ENCODE measurements around the gene CREB5. TPM values are rescaled to one million over a fixed set of nuclear protein-coding genes. Genes with fewer than 3 reads are reported as not detected.

Gene CREB5
- total RNA-seq, 1 experiment from 2014 or later, result 40.5 TPM

GRCh38 chr7:28685644-28686417, 273.5 kb downstream of the CREB5 start:
- Mint-ChIP-seq H3K9me3 (ENCODE audit: unreplicated experiment) (no peaks in the 10 kb centered on the region), H3K27ac (ENCODE audit: low read depth, unreplicated experiment) (no peak overlapping the region), H3K27me3 (ENCODE audit: insufficient read depth, unreplicated experiment) (no peaks in the 10 kb centered on the region), H3K4me3 (ENCODE audit: unreplicated experiment) (no peak overlapping the region), H3K4me1 (ENCODE audit: insufficient read depth, unreplicated experiment) (peaks cover 9% of the 10 kb centered on the region), H3K36me3 (ENCODE audit: insufficient read depth, unreplicated experiment) (no peaks in the 10 kb centered on the region)
- DNase-seq (ENCODE audit: unreplicated experiment), result peak; percentile 99
- intact Hi-C loops (cut with micrococcal nuclease), result loop anchor here (5.0 kb wide), 5 partner anchors 59 to 299 kb away; no protein-coding TSS in a partner anchor
- BruUV-seq (replicated peaks), result TSS peak; percentile 81
- ChIA-PET CTCF (interaction anchor here (0.6 to 1.6 kb wide), 4 partner anchors 63 to 249 kb away, joined by 3 to 5 read pairs (median 4); no protein-coding TSS in a partner anchor), POLR2A (interaction anchor here (0.6 to 1.6 kb wide), 15 partner anchors 10 to 648 kb away, joined by 3 to 11 read pairs (median 4); no protein-coding TSS in a partner anchor)
- TF ChIP-seq, protein P1, sequence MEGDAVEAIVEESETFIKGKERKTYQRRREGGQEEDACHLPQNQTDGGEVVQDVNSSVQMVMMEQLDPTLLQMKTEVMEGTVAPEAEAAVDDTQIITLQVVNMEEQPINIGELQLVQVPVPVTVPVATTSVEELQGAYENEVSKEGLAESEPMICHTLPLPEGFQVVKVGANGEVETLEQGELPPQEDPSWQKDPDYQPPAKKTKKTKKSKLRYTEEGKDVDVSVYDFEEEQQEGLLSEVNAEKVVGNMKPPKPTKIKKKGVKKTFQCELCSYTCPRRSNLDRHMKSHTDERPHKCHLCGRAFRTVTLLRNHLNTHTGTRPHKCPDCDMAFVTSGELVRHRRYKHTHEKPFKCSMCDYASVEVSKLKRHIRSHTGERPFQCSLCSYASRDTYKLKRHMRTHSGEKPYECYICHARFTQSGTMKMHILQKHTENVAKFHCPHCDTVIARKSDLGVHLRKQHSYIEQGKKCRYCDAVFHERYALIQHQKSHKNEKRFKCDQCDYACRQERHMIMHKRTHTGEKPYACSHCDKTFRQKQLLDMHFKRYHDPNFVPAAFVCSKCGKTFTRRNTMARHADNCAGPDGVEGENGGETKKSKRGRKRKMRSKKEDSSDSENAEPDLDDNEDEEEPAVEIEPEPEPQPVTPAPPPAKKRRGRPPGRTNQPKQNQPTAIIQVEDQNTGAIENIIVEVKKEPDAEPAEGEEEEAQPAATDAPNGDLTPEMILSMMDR (IDR thresholded peaks at IDR 0.05; ENCODE audit: unreplicated experiment), result no peak

DNA sequence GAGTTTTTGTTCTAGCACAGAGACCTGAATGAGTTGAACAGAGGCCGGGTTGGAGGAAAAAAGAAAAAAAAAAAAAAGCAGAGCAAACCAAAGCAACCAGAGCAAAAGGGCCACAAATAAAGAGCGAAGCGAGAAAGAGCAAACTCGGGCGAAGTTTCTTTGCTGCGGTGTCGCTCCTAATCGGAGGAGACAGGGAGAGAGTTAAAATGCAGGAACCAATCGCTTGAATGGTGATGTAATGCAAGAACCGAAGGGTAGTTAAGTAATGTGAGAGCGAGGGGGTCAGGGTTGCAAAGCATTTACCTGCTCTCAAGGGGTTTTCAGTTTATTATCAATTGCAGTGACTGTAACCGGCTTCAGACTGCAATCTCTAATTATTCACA, 274.1 kb downstream of the CREB5 start:
- Mint-ChIP-seq H3K4me1 (ENCODE audit: insufficient read depth, unreplicated experiment) (peaks cover 9% of the 10 kb centered on the region), H3K4me3 (ENCODE audit: unreplicated experiment) (no peak overlapping the region), H3K36me3 (ENCODE audit: insufficient read depth, unreplicated experiment) (peaks cover 2% of the 10 kb centered on the region), H3K27ac (ENCODE audit: low read depth, unreplicated experiment) (no peak overlapping the region), H3K27me3 (ENCODE audit: insufficient read depth, unreplicated experiment) (no peaks in the 10 kb centered on the region), H3K9me3 (ENCODE audit: unreplicated experiment) (no peaks in the 10 kb centered on the region)
- intact Hi-C loops (cut with micrococcal nuclease), result loop anchor here (5.0 kb wide), 5 partner anchors 59 to 299 kb away; no protein-coding TSS in a partner anchor
- CTCF ChIA-PET, result interaction anchor here (1.2 kb wide), 1 partner anchor 62 kb away, joined by 3 read pairs; no protein-coding TSS in a partner anchor
- TF ChIP-seq, protein P1 (IDR thresholded peaks at IDR 0.05; ENCODE audit: unreplicated experiment), result no peak
- POLR2A ChIA-PET, result interaction anchor here (0.6 to 1.6 kb wide), 9 partner anchors 12 to 422 kb away, joined by 3 to 11 read pairs (median 4); no protein-coding TSS in a partner anchor
- peak; percentile 69 for DNase-seq (ENCODE audit: unreplicated experiment)
- BruUV-seq (replicated peaks), result TSS peak; percentile 73

DNA sequence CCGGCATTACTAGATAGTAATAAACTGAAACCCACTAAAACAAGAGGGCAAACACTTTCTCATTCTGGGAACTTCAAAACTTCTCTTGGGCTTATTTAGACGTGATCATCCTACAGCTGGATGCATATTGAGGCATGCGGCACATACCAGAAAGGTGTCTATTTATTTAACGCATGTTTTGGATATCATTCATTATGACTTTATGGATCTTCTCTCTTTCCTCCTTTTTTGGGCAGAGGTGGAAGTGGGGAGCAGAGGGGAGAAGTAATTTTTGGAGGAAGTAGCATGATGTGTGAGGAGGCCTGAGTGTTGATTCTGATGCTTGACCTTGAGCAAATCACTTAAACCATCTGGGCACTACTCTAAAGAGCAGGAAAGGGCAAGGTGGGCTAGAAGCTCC, 275.2 kb downstream of the CREB5 start:
- no TSS peak for BruUV-seq (replicated peaks)
- H3K9me3 Mint-ChIP-seq (ENCODE audit: unreplicated experiment), result no peaks in the 10 kb centered on the region
- intact Hi-C loops (cut with micrococcal nuclease), result loop anchor here (5.0 kb wide), 5 partner anchors 60 to 300 kb away; no protein-coding TSS in a partner anchor
- peaks cover 9% of the 10 kb centered on the region for H3K4me1 Mint-ChIP-seq (ENCODE audit: insufficient read depth, unreplicated experiment)
- DNase-seq (ENCODE audit: unreplicated experiment), result peak; percentile 9
- H3K4me3 Mint-ChIP-seq (ENCODE audit: unreplicated experiment), result no peak overlapping the region
- H3K27me3 Mint-ChIP-seq (ENCODE audit: insufficient read depth, unreplicated experiment), result no peaks in the 10 kb centered on the region
- TF ChIP-seq, protein P1 (IDR thresholded peaks at IDR 0.05; ENCODE audit: unreplicated experiment), result no peak
- POLR2A ChIA-PET, result interaction anchor here (0.6 to 1.1 kb wide), 6 partner anchors 13 to 947 kb away, joined by 3 to 5 read pairs (median 4); partner anchors contain the start of gene TAX1BP1
- peaks cover 5% of the 10 kb centered on the region for H3K36me3 Mint-ChIP-seq (ENCODE audit: insufficient read depth, unreplicated experiment)
- CTCF ChIA-PET, result no interaction called here
- H3K27ac Mint-ChIP-seq (ENCODE audit: low read depth, unreplicated experiment), result no peak overlapping the region

- Mint-ChIP-seq H3K9me3 (ENCODE audit: unreplicated experiment) (no peaks in the 10 kb centered on the region), H3K27me3 (ENCODE audit: insufficient read depth, unreplicated experiment) (no peaks in the 10 kb centered on the region), H3K4me3 (ENCODE audit: unreplicated experiment) (peak overlapping the region; percentile 45), H3K4me1 (ENCODE audit: insufficient read depth, unreplicated experiment) (peaks cover 9% of the 10 kb centered on the region), H3K27ac (ENCODE audit: low read depth, unreplicated experiment) (peak overlapping the region; percentile 47), H3K36me3 (ENCODE audit: insufficient read depth, unreplicated experiment) (peaks cover 5% of the 10 kb centered on the region)
- intact Hi-C loops (cut with micrococcal nuclease), result loop anchor here (5.0 kb wide), 5 partner anchors 59 to 301 kb away; no protein-coding TSS in a partner anchor
- peak; percentile 4 for DNase-seq (ENCODE audit: unreplicated experiment)
- ChIA-PET CTCF (interaction anchor here (0.7 kb wide), 1 partner anchor 16 kb away, joined by 3 read pairs; no protein-coding TSS in a partner anchor), POLR2A (interaction anchor here (0.7 to 1.6 kb wide), 6 partner anchors 12 to 700 kb away, joined by 3 to 5 read pairs (median 4); no protein-coding TSS in a partner anchor)
- TF ChIP-seq, protein P1 (IDR thresholded peaks at IDR 0.05; ENCODE audit: unreplicated experiment), result no peak
- no TSS peak for BruUV-seq (replicated peaks)
Observed at GRCh38 chr7:28688174-28688573, 275.9 kb downstream of the CREB5 start.
